HCT116 (cell line): ENCODE data around the gene CSK. TPM values are rescaled to one million over a fixed set of nuclear protein-coding genes. Genes with fewer than 3 reads are reported as not detected.

Source experiments
- ATAC-seq: fragments of 200-7000 bp; cut with Tn5 transposase; 2 replicates; pipeline ENCODE4 v1.9.1; 2020; ENCODE audit warnings: mild to moderate bottlenecking, moderate library complexity
- BruUV-seq: library from RNA; stranded (reverse); fragments of 400-500 nt; replicated peaks from 2 replicates; lab custom pipeline; 2021; lab: Mats Ljungman, UMichigan
- CTCF ChIA-PET: fragments of 300-600 bp; sonication (Branson Sonifier 250); formaldehyde crosslinking; loops from one replicate; lab custom pipeline; 2021; ENCODE audit warnings: antibody characterized with exemption; lab: Charles Lee
- POLR2A ChIA-PET: fragments of 300-600, 350-600 bp; sonication (Branson Sonifier 250); formaldehyde crosslinking; loops from one replicate; lab custom pipeline; 2021; ENCODE audit warnings: antibody characterized with exemption; lab: Charles Lee
- RAD21 ChIA-PET, 2 experiments: fragments of 300-600 bp; sonication (Branson Sonifier 250); formaldehyde crosslinking; loops; one replicate each; lab custom pipeline; 2023; ENCODE audit warnings: low total read pairs in 2 of 2; ENCODE audit not compliant: uncharacterized antibody in 2 of 2, unreplicated experiment in 2 of 2, low non-redundant PET in 1 of 2; lab: Charles Lee
- DNase-seq: peaks from one replicate; pipeline ENCODE4 v3.0.0-alpha.2; 2010; ENCODE audit warnings: low read depth, low spot score
- H2AFZ ChIP-seq: fragments of 200-600 bp; shearing (Covaris generic), sonication (generic); 2 replicates; pipeline ENCODE4 v1.6.1; 2017; ENCODE audit warnings: low read depth, mixed run types, mixed read lengths, antibody characterized with exemption, low read length; ENCODE audit not compliant: poor library complexity, severe bottlenecking
- H3K27ac ChIP-seq: 2 replicates; pipeline ENCODE4 v1.5.1; 2012; ENCODE audit warnings: low read depth, low read length
- H3K27me3 ChIP-seq: fragments of 200-600 bp; sonication (generic); 2 replicates; pipeline ENCODE4 v1.6.1; 2016; ENCODE audit warnings: mixed run types, low read length, mixed read lengths; ENCODE audit not compliant: insufficient read depth
- H3K36me3 ChIP-seq, 2 experiments: fragments of 200-500 bp in 1 of 2; fragments of 200-600 bp in 1 of 2; sonication (Bioruptor generic) in 1 of 2; sonication (generic) in 1 of 2; 2 replicates each; pipeline versions ENCODE4 v1.5.1 to v1.6.1; 2014 to 2016; ENCODE audit warnings: low read length in 2 of 2, inconsistent platforms in 1 of 2, mixed read lengths in 1 of 2, mixed run types in 1 of 2; ENCODE audit not compliant: insufficient read depth in 2 of 2, control insufficient read depth in 1 of 2
- H3K4me1 ChIP-seq, 2 experiments: fragments of 200-600 bp in 1 of 2; sonication (generic) in 1 of 2; 2 replicates each; pipeline versions ENCODE4 v1.5.1 to v1.6.1; 2012 to 2017; ENCODE audit warnings: low read length in 2 of 2, inconsistent platforms in 1 of 2, mild to moderate bottlenecking in 1 of 2, mixed read lengths in 1 of 2, mixed run types in 1 of 2, moderate library complexity in 1 of 2; ENCODE audit not compliant: insufficient read depth in 2 of 2, control insufficient read depth in 1 of 2
- H3K4me2 ChIP-seq: fragments of 200-600 bp; sonication (generic); 2 replicates; pipeline ENCODE4 v1.6.1; 2017; ENCODE audit warnings: mixed run types, low read length, mixed read lengths
- H3K4me3 ChIP-seq, 2 experiments: fragments of 200-600 bp in 1 of 2; sonication (generic) in 1 of 2; replicated peaks in 1 of 2; 2 replicates each; pipeline ENCODE4 v1.5.1; 2011 to 2016; ENCODE audit warnings: low read length in 2 of 2, control low read depth in 1 of 2, low read depth in 1 of 2, mild to moderate bottlenecking in 1 of 2, mixed read lengths in 1 of 2, mixed run types in 1 of 2
- H3K79me2 ChIP-seq: fragments of 200-600 bp; sonication (generic); 2 replicates; pipeline ENCODE4 v1.6.1; 2017; ENCODE audit warnings: mild to moderate bottlenecking, mixed run types, low read length, moderate library complexity, mixed read lengths; ENCODE audit not compliant: insufficient read depth
- H3K9ac ChIP-seq: fragments of 200-600 bp; sonication (generic); 2 replicates; pipeline ENCODE4 v1.6.1; 2016; ENCODE audit warnings: low read length, mixed read lengths
- H3K9me2 ChIP-seq: fragments of 200-600 bp; sonication (generic), shearing (Covaris generic); 2 replicates; pipeline ENCODE4 v1.6.1; 2017; ENCODE audit warnings: mixed run types, mild to moderate bottlenecking, moderate library complexity; ENCODE audit not compliant: insufficient read depth
- H3K9me3 ChIP-seq, 2 experiments: fragments of 200-500 bp in 1 of 2; fragments of 200-600 bp in 1 of 2; sonication (Bioruptor generic) in 1 of 2; sonication (generic) in 1 of 2; 2 replicates each; pipeline ENCODE4 v1.6.1; 2014 to 2017; ENCODE audit warnings: low read length in 2 of 2, mixed read lengths in 2 of 2, inconsistent platforms in 1 of 2, low read depth in 1 of 2, mild to moderate bottlenecking in 1 of 2, mixed run types in 1 of 2, moderate library complexity in 1 of 2; ENCODE audit not compliant: control insufficient read depth in 1 of 2, insufficient read depth in 1 of 2
- H4K20me1 ChIP-seq: fragments of 200-600 bp; sonication (generic), shearing (Covaris generic); 2 replicates; pipeline ENCODE4 v1.6.1; 2017; ENCODE audit warnings: mixed run types, mild to moderate bottlenecking, moderate library complexity; ENCODE audit not compliant: insufficient read depth
- CBX3 ChIP-seq: IDR thresholded peaks from 2 replicates; pipeline ENCODE4 v1.6.1; 2012; ENCODE audit warnings: low read depth
- EGR1 ChIP-seq: IDR thresholded peaks from 2 replicates; pipeline ENCODE4 v1.6.1; 2012; ENCODE audit warnings: low read depth
- ELF1 ChIP-seq: IDR thresholded peaks from 2 replicates; pipeline ENCODE4 v1.6.1; 2012; ENCODE audit warnings: low read depth, borderline replicate concordance
- EZH2 ChIP-seq: fragments of 200-600 bp; sonication (generic); IDR thresholded peaks from 2 replicates; pipeline ENCODE4 v1.6.1; 2017; ENCODE audit warnings: antibody characterized with exemption, mixed run types
- EZH2phosphoT487 ChIP-seq: fragments of 200-600 bp; IDR thresholded peaks from 2 replicates; pipeline ENCODE4 v1.6.1; 2018; ENCODE audit warnings: antibody characterized with exemption, borderline replicate concordance
- FOSL1 ChIP-seq: IDR thresholded peaks from 2 replicates; pipeline ENCODE4 v1.6.1; 2012; ENCODE audit warnings: low read depth
- JUND ChIP-seq: IDR thresholded peaks from 2 replicates; pipeline ENCODE4 v1.6.1; 2012
- POLR2A ChIP-seq: IDR thresholded peaks from 2 replicates; pipeline ENCODE4 v1.7.0; 2011; ENCODE audit warnings: borderline replicate concordance; ENCODE audit not compliant: insufficient read depth, insufficient read length; ENCODE audit errors: extremely low read depth
- POLR2AphosphoS5 ChIP-seq: IDR thresholded peaks from 2 replicates; pipeline ENCODE4 v1.6.1; 2011; ENCODE audit warnings: mild to moderate bottlenecking, low read depth, low read length, moderate library complexity
- RAD21 ChIP-seq: IDR thresholded peaks from 2 replicates; pipeline ENCODE4 v1.6.1; 2012; ENCODE audit warnings: low read depth, mild to moderate bottlenecking
- SIN3A ChIP-seq: IDR thresholded peaks from 2 replicates; pipeline ENCODE4 v1.6.1; 2012; ENCODE audit warnings: low read depth
- SP1 ChIP-seq: IDR thresholded peaks from 2 replicates; pipeline ENCODE4 v1.6.1; 2012; ENCODE audit warnings: low read depth
- TCF7L2 ChIP-seq: IDR thresholded peaks from 2 replicates; pipeline ENCODE4 v1.7.0; 2011; ENCODE audit warnings: borderline replicate concordance, inconsistent platforms; ENCODE audit not compliant: insufficient read depth, insufficient read length; ENCODE audit errors: extremely low read depth
- ZFX ChIP-seq: fragments of 450-650 bp; IDR thresholded peaks from 2 replicates; pipeline ENCODE4 v1.6.1; 2017
- intact Hi-C: fragments of 100-400 bp; cut with micrococcal nuclease; formaldehyde crosslinking; loops from 2 replicates; pipeline ENCODE4 v1.10.0; 2022
- total RNA-seq: library from RNA; stranded (reverse); gene quantifications from one replicate; pipeline ENCODE4 v1.2.1, GENCODE V29; 2021; ENCODE audit not compliant: unreplicated experiment
- TF ChIP-seq, protein P1 (sequence below), 3 experiments: fragments of 200-600 bp in 1 of 3; sonication (generic) in 1 of 3; IDR thresholded peaks in 2 of 3; conservative IDR thresholded peaks in 1 of 3; 2 replicates each; pipeline ENCODE4 v1.5.1; 2012 to 2017; ENCODE audit warnings: low read depth in 2 of 3, low read length in 2 of 3, antibody characterized with exemption in 1 of 3, borderline replicate concordance in 1 of 3, control low read depth in 1 of 3, mild to moderate bottlenecking in 1 of 3, mixed read lengths in 1 of 3, mixed run types in 1 of 3, moderate library complexity in 1 of 3; ENCODE audit not compliant: insufficient read depth in 1 of 3
- TF ChIP-seq, protein P2 (sequence below): IDR thresholded peaks from 2 replicates; pipeline ENCODE4 v1.6.1; 2012
- TF ChIP-seq, protein P3 (sequence below): IDR thresholded peaks from 2 replicates; pipeline ENCODE4 v1.6.1; 2012; ENCODE audit warnings: low read depth

The CSK gene
- total RNA-seq, 1 experiment from 2014 or later: 72.2 TPM

- intact Hi-C loops: no loop called here
- POLR2A ChIA-PET: interaction anchor here (0.5 kb wide), 1 partner anchor 462 kb away, joined by 4 read pairs; no protein-coding TSS in a partner anchor
- Histone ChIP-seq H4K20me1 (no peaks in the 10 kb centered on the region), H3K4me3 (no peak overlapping the region), H3K4me2 (no peak overlapping the region), H3K9ac (no peak overlapping the region), H2AFZ (no peak overlapping the region), H3K27me3 (no peaks in the 10 kb centered on the region), H3K9me3 (no peaks in the 10 kb centered on the region), H3K4me1 (peaks cover 6 to 12% of the 10 kb centered on the region in 2 experiments; a peak in 3 of 4 replicates), H3K79me2 (no peaks in the 10 kb centered on the region), H3K27ac (no peak overlapping the region), H3K9me2 (no peaks in the 10 kb centered on the region), H3K36me3 (peaks cover 25 to 27% of the 10 kb centered on the region in 2 experiments; a peak in 3 of 4 replicates)
- ATAC-seq (no peak), DNase-seq (no peak)
- CTCF ChIA-PET: interaction anchor here (1.1 kb wide), 1 partner anchor 54 kb away, joined by 3 read pairs; no protein-coding TSS in a partner anchor
- TF ChIP-seq RAD21 (no peak), TCF7L2 (no peak), POLR2A (no peak), EZH2 (no peak), FOSL1 (no peak), SIN3A (no peak), ZFX (no peak), POLR2AphosphoS5 (no peak), CBX3 (no peak), EZH2phosphoT487 (no peak), SP1 (no peak), EGR1 (no peak), ELF1 (no peak), JUND (no peak)
- TF ChIP-seq, protein P1, sequence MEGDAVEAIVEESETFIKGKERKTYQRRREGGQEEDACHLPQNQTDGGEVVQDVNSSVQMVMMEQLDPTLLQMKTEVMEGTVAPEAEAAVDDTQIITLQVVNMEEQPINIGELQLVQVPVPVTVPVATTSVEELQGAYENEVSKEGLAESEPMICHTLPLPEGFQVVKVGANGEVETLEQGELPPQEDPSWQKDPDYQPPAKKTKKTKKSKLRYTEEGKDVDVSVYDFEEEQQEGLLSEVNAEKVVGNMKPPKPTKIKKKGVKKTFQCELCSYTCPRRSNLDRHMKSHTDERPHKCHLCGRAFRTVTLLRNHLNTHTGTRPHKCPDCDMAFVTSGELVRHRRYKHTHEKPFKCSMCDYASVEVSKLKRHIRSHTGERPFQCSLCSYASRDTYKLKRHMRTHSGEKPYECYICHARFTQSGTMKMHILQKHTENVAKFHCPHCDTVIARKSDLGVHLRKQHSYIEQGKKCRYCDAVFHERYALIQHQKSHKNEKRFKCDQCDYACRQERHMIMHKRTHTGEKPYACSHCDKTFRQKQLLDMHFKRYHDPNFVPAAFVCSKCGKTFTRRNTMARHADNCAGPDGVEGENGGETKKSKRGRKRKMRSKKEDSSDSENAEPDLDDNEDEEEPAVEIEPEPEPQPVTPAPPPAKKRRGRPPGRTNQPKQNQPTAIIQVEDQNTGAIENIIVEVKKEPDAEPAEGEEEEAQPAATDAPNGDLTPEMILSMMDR (IDR thresholded peaks at IDR 0.05 in 2 of 3, conservative IDR thresholded peaks at IDR 0.05 in 1 of 3; ENCODE audit: borderline replicate concordance in 1 of 3, insufficient read depth in 1 of 3, low read depth in 2 of 3, low read length in 2 of 3): no peak
- TF ChIP-seq, protein P2, sequence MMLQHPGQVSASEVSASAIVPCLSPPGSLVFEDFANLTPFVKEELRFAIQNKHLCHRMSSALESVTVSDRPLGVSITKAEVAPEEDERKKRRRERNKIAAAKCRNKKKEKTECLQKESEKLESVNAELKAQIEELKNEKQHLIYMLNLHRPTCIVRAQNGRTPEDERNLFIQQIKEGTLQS: no peak
- TF ChIP-seq, protein P3, sequence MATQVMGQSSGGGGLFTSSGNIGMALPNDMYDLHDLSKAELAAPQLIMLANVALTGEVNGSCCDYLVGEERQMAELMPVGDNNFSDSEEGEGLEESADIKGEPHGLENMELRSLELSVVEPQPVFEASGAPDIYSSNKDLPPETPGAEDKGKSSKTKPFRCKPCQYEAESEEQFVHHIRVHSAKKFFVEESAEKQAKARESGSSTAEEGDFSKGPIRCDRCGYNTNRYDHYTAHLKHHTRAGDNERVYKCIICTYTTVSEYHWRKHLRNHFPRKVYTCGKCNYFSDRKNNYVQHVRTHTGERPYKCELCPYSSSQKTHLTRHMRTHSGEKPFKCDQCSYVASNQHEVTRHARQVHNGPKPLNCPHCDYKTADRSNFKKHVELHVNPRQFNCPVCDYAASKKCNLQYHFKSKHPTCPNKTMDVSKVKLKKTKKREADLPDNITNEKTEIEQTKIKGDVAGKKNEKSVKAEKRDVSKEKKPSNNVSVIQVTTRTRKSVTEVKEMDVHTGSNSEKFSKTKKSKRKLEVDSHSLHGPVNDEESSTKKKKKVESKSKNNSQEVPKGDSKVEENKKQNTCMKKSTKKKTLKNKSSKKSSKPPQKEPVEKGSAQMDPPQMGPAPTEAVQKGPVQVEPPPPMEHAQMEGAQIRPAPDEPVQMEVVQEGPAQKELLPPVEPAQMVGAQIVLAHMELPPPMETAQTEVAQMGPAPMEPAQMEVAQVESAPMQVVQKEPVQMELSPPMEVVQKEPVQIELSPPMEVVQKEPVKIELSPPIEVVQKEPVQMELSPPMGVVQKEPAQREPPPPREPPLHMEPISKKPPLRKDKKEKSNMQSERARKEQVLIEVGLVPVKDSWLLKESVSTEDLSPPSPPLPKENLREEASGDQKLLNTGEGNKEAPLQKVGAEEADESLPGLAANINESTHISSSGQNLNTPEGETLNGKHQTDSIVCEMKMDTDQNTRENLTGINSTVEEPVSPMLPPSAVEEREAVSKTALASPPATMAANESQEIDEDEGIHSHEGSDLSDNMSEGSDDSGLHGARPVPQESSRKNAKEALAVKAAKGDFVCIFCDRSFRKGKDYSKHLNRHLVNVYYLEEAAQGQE: no peak
- RAD21 ChIA-PET: no interaction called here
- no TSS peak for BruUV-seq
These were observed 65.6 kb downstream of the CSK start for GRCh38 chr15:74847432-74847831.
